Measurements from ENCODE around the gene VWA5B1. TPM values are rescaled to one million over a fixed set of nuclear protein-coding genes. Genes with fewer than 3 reads are reported as not detected.

Gene VWA5B1
- total and polyA plus RNA-seq, 5 donors: 0.18 to 0.51 (median 0.19) TPM

Other genes with a start within 250 kb of the VWA5B1 start
- gene PLA2G5, start 220.7 kb upstream of the VWA5B1 start, total RNA-seq: 100 to 1,000 TPM in 2 of 4 donors, 10 to 100 TPM in 2; 91.6 to 122 (median 101) TPM
- 165 TPM for gene PLA2G5, start 220.7 kb upstream of the VWA5B1 start, polyA plus RNA-seq
- not detected for gene PLA2G2D, start 171.3 kb upstream of the VWA5B1 start, total RNA-seq
- not detected for gene PLA2G2D, start 171.3 kb upstream of the VWA5B1 start, polyA plus RNA-seq
- not detected for gene PLA2G2F, start 151.6 kb upstream of the VWA5B1 start, total RNA-seq
- gene PLA2G2F, start 151.6 kb upstream of the VWA5B1 start, polyA plus RNA-seq: not detected
- 1 to 10 TPM; 4.7 to 6.3 (median 5.5) TPM for gene UBXN10, start 104.8 kb upstream of the VWA5B1 start, total RNA-seq
- 3.2 TPM for gene UBXN10, start 104.8 kb upstream of the VWA5B1 start, polyA plus RNA-seq
- under 1 TPM in 1 of 4 donors, not detected in 3; 0.31 TPM for gene PLA2G2C, start 104.4 kb upstream of the VWA5B1 start, total RNA-seq
- gene PLA2G2C, start 104.4 kb upstream of the VWA5B1 start, polyA plus RNA-seq: 0.02 TPM
- 10 to 100 TPM; 15.6 to 28.5 (median 15.8) TPM for gene CAMK2N1, start 195.3 kb downstream of the VWA5B1 start, total RNA-seq
- gene CAMK2N1, start 195.3 kb downstream of the VWA5B1 start, polyA plus RNA-seq: 16.0 TPM
- 10 to 100 TPM; 29.9 to 42.1 (median 38.7) TPM for gene MUL1, start 217.3 kb downstream of the VWA5B1 start, total RNA-seq
- gene MUL1, start 217.3 kb downstream of the VWA5B1 start, polyA plus RNA-seq: 22.1 TPM

Data from right cardiac atrium (tissue), 5 donors.